Eye (tissue), 1 donor: ENCODE data around the gene SEMA6A.
A peak's percentile ranks its signal among the peaks of the same experiment; 100 is the strongest.

ENCODE experiments used
- DNase-seq: peaks from one replicate; pipeline ENCODE4 v3.0.0-alpha.2; 2015

Gene SEMA6A

GRCh38 chr5:116521173-116521872, 53.3 kb downstream of the SEMA6A start:
- no peak for DNase-seq

- DNase-seq: no peak
Observed at GRCh38 chr5:116520771-116521170, 53.9 kb downstream of the SEMA6A start.

GRCh38 chr5:116518423-116518822, 56.2 kb downstream of the SEMA6A start:
- DNase-seq: no peak

- no peak for DNase-seq
Observed at GRCh38 chr5:116517488-116517887, 57.1 kb downstream of the SEMA6A start.

GRCh38 chr5:116516021-116516420, 58.6 kb downstream of the SEMA6A start:
- DNase-seq: no peak

GRCh38 chr5:116514421-116514970, 60.1 kb downstream of the SEMA6A start:
- DNase-seq: no peak

GRCh38 chr5:116510517-116510916, 64.1 kb downstream of the SEMA6A start:
- DNase-seq: no peak

GRCh38 chr5:116509483-116510244, 65.0 kb downstream of the SEMA6A start:
- no peak for DNase-seq

- no peak for DNase-seq
Observed at GRCh38 chr5:116508835-116509234, 65.8 kb downstream of the SEMA6A start.

GRCh38 chr5:116507941-116508655, 66.5 kb downstream of the SEMA6A start:
- peak; percentile 57 for DNase-seq

GRCh38 chr5:116507051-116507537, 67.5 kb downstream of the SEMA6A start:
- no peak for DNase-seq

GRCh38 chr5:116506488-116506887, 68.1 kb downstream of the SEMA6A start:
- DNase-seq: no peak

GRCh38 chr5:116504593-116505166, 69.9 kb downstream of the SEMA6A start:
- no peak for DNase-seq

- no peak for DNase-seq
Observed at GRCh38 chr5:116502616-116503015, 72.0 kb downstream of the SEMA6A start.

- no peak for DNase-seq
Observed at GRCh38 chr5:116502138-116502537, 72.5 kb downstream of the SEMA6A start.

GRCh38 chr5:116498503-116499048, 76.0 kb downstream of the SEMA6A start:
- DNase-seq: no peak

- no peak for DNase-seq
Observed at GRCh38 chr5:116497631-116498030, 77.0 kb downstream of the SEMA6A start.

GRCh38 chr5:116495786-116496357, 78.8 kb downstream of the SEMA6A start:
- peak; percentile 76 for DNase-seq

GRCh38 chr5:116494784-116495450, 79.7 kb downstream of the SEMA6A start:
- DNase-seq: no peak

GRCh38 chr5:116492776-116493175, 81.8 kb downstream of the SEMA6A start:
- peak; percentile 63 for DNase-seq

GRCh38 chr5:116492016-116492623, 82.5 kb downstream of the SEMA6A start:
- no peak for DNase-seq
